Memory B cell (primary cell): Measurements from ENCODE around the gene MINK1.
"Not testable (repeated sequence)": the region's sequence is repeated elsewhere in the genome, so short reads cannot be mapped to it uniquely, and the experiment has no call there.

Source experiments
- ATAC-seq: fragments of 150-1000 bp; cut with Tn5 transposase; 2 replicates; pipeline ENCODE4 v1.10.0; 2021; ENCODE audit warnings: low read depth, mild to moderate bottlenecking, moderate library complexity
- DNase-seq, 2 donors: peaks; one replicate each; pipeline ENCODE4 v3.0.0; 2022; ENCODE audit warnings: low spot score in 2 of 2
- H3K27ac Mint-ChIP-seq: one replicate; pipeline ENCODE4 v1.8.0; 2022; ENCODE audit warnings: mild to moderate bottlenecking, moderate library complexity, mixed read lengths
- H3K27me3 Mint-ChIP-seq: one replicate; pipeline ENCODE4 v1.8.0; 2022; ENCODE audit warnings: mixed read lengths
- H3K36me3 Mint-ChIP-seq: one replicate; pipeline ENCODE4 v1.8.0; 2022; ENCODE audit warnings: mild to moderate bottlenecking, mixed read lengths
- H3K4me1 Mint-ChIP-seq: one replicate; pipeline ENCODE4 v1.8.0; 2022; ENCODE audit warnings: mixed read lengths
- H3K4me3 Mint-ChIP-seq: one replicate; pipeline ENCODE4 v1.8.0; 2022; ENCODE audit warnings: mild to moderate bottlenecking, moderate library complexity, mixed read lengths
- H3K9me3 Mint-ChIP-seq: one replicate; pipeline ENCODE4 v1.8.0; 2022; ENCODE audit warnings: mixed read lengths

The MINK1 gene

DNA sequence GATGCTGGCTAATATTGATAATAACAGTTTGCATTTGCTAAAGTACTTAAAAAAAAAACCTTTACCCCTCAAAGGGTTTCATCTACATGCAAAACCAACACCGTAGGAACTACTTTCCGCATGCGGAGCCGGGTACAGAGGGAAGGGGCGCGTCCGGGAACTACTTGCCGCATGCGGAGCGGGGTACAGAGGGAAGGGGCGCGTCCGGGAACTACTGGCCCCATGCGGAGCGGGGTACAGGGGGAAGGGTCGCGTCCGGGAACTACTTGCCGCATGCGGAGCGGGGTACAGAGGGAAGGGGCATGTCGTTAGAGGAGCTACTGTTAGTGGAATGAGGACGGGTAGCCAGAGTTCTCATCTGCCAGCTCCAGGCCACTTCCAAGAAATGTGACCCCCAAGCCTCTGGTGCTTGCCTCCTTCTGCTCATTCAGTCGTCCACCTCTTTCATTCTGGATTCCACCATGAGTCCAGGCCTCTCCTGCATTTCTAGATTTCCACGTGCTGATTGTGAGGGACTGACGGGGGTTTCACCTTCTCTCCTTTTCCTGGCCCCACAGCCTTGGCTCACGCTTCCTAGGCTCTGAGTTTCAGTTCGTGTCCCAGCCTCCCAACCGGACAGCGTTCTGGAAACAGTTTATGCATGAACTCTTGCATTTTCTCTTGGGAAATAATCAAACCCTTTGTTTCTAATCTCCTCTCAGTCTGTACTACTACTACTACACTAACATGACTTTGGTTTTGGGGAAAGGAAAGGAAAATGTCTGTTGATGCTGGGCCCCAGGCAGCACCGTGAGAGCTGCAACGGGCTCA lies 26.9 kb downstream of the MINK1 start:
- Mint-ChIP-seq H3K4me1 (peaks cover 19% of the 10 kb centered on the region), H3K36me3 (peaks cover 6% of the 10 kb centered on the region), H3K27me3 (no peaks in the 10 kb centered on the region), H3K9me3 (no peaks in the 10 kb centered on the region), H3K27ac (peak overlapping the region; percentile 28), H3K4me3 (no peak overlapping the region)
- ATAC-seq (no peak), DNase-seq (no peak)

DNA sequence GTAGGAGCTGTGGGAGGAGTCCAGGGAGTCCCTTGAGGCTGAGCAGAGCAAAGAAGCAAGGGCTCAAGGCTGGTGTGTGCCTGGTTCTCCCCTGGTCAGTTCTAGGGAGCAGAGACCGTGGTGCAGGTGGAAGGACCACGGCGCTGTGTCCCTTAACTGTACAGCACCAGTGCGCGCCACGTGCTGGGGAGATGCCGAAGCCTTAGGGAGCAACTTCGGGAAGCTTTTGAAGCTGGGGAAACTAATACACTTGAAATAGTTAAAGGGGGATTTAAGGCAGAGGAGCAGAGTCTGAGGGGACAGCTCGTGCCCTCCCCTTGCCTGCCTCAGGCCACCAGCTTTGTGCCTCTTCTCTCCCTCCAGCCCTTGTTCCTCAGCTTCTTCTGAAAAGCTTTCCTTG lies 27.5 kb downstream of the MINK1 start:
- H3K27me3 Mint-ChIP-seq: no peaks in the 10 kb centered on the region
- ATAC-seq: no peak
- peaks cover 19% of the 10 kb centered on the region for H3K4me1 Mint-ChIP-seq
- H3K9me3 Mint-ChIP-seq: no peaks in the 10 kb centered on the region
- H3K4me3 Mint-ChIP-seq: no peak overlapping the region
- H3K36me3 Mint-ChIP-seq: peaks cover 6% of the 10 kb centered on the region
- no peak overlapping the region for H3K27ac Mint-ChIP-seq
- DNase-seq: no peak

DNA sequence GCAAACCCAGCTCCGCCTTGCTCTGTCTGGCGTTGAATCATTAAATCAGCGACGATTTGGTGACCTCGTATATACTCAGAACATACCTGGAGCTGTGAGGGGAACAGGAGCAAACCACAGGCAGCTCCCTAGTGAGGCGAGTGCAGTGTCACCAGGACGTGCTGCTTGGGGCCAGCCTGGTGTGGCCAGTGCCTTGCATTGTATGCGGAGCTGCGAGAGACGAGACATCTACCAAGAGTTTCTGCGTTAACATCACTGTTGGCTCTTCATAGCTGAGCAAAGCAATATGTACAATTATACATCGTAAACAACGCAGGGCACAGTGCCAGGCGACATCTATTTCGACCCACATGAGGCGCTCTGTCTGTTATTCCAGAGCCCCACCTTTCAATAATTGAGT lies 27.9 kb downstream of the MINK1 start:
- Mint-ChIP-seq H3K27ac (no peak overlapping the region), H3K27me3 (no peaks in the 10 kb centered on the region)
- no peak for ATAC-seq

DNA sequence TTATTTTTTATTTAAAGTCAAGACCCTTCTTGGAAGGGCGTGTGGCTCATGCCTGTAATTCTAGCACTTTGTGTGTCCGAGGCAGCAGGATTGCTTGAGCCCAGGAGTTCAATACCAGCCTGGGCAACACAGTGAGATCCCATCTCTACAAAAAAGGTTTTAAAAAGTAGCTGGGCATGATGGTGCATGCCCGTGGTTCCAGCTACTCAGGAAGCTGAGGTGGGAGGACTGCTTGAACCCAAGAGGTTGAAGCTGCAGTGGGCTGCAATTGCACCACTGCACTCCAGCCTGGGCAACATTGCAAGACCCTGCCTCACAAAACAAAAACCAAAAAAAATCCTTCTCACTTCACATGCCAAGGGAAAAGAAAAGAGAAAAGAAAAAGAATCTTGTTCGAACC lies 29.6 kb downstream of the MINK1 start:
- H3K9me3 Mint-ChIP-seq: no peaks in the 10 kb centered on the region
- no peak overlapping the region for H3K27ac Mint-ChIP-seq
- ATAC-seq (no peak), DNase-seq (no peak)
- H3K4me3 Mint-ChIP-seq: no peak overlapping the region
- H3K4me1 Mint-ChIP-seq: peaks cover 12% of the 10 kb centered on the region
- H3K27me3 Mint-ChIP-seq: no peaks in the 10 kb centered on the region
- H3K36me3 Mint-ChIP-seq: peaks cover 4% of the 10 kb centered on the region

More for the DNA sequence above, 27.9 kb downstream of the MINK1 start:
- no peak overlapping the region for H3K4me3 Mint-ChIP-seq
- H3K36me3 Mint-ChIP-seq: peaks cover 6% of the 10 kb centered on the region
- no peaks in the 10 kb centered on the region for H3K9me3 Mint-ChIP-seq
- no peak for DNase-seq
- H3K4me1 Mint-ChIP-seq: peaks cover 19% of the 10 kb centered on the region

DNA sequence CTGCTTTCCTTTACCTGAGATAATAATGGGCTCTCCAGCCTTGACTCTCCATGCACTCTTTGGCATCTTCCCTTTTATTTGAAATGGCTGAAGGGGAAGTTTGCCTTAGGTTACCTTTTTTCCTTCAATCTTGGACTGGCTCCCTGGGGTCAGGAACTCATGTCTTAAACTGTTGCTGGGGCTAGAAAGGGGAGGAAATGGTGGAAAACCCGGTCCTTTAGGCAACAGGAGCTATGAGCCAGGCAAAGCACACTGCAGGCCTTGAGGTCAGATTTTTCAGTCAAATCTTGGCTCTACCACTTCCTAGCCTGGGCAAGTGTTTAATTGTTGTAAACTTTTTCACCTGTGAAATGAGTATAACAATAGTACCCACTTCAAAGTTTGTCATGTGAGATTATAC lies 30.2 kb downstream of the MINK1 start:
- Mint-ChIP-seq H3K27me3 (no peaks in the 10 kb centered on the region), H3K4me1 (peaks cover 9% of the 10 kb centered on the region), H3K36me3 (peaks cover 5% of the 10 kb centered on the region), H3K9me3 (no peaks in the 10 kb centered on the region), H3K4me3 (no peak overlapping the region), H3K27ac (no peak overlapping the region)
- ATAC-seq: no peak
- no peak for DNase-seq

DNA sequence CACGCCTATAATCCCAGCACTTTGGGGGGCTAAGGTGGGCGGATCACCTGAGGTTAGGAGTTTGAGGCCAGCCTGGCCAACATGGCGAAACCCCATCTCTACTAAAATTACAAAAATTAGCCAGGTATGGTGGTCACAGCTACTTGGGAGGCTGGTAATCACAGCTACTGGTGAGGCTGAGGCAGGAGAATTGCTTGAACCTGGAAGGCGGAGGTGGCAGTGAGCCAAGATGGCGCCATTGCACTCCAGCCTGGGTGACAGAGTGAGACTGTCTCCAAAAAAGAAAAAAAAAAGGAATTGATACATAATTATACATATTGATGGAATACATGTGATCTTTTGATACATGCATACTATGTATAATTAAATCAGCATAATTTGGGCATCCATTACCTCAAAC lies 34.4 kb downstream of the MINK1 start:
- ATAC-seq, H3K36me3 Mint-ChIP-seq, H3K4me3 Mint-ChIP-seq, H3K9me3 Mint-ChIP-seq, H3K4me1 Mint-ChIP-seq, H3K27me3 Mint-ChIP-seq, DNase-seq, H3K27ac Mint-ChIP-seq: not testable (repeated sequence)

DNA sequence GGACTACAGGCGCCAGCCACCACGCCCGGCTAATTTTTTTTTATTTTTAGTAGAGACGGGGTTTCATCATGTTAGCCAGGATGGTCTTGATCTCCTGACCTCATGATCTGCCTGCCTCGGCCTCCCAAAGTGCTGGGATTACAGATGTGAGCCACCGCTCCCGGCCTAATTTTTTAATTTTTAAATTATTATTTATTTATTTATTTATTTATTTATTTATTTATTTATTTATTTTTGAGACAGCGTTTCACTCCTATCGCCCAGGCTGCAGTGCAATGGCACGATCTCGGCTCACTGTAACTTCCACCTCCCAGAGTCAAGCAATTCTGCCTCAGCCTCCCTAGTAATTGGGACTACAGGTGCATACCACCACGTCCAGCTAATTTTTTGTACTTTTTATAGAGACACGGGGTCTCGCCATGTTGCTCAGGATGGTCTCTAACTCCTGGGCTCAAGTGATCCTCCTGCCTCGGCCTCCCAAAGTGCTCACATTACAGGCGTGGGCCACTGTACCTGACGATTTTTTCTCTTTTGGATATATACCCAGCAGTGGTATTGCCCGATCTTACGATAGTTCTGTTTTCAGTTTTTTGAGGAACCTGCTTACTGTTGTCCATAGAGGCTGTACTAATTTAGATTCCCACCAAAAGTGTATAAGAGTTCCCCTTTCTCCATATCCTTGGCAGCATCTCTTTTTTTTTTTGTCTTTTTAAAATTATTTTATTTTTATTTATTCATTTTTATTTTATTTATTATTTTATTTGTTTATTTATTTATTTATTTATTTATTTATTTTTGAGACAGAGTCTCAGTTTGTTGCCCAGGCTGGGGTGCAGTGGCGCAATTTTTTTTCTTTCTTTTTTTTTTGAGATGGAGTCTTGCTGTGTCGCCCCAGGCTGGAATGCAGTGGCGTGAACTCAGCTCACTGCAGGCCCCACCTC lies 36.2 kb downstream of the MINK1 start:
- not testable (repeated sequence) for H3K27ac Mint-ChIP-seq, H3K27me3 Mint-ChIP-seq, H3K4me3 Mint-ChIP-seq, H3K9me3 Mint-ChIP-seq, DNase-seq, H3K4me1 Mint-ChIP-seq, ATAC-seq
- peaks cover 13% of the 10 kb centered on the region for H3K36me3 Mint-ChIP-seq

DNA sequence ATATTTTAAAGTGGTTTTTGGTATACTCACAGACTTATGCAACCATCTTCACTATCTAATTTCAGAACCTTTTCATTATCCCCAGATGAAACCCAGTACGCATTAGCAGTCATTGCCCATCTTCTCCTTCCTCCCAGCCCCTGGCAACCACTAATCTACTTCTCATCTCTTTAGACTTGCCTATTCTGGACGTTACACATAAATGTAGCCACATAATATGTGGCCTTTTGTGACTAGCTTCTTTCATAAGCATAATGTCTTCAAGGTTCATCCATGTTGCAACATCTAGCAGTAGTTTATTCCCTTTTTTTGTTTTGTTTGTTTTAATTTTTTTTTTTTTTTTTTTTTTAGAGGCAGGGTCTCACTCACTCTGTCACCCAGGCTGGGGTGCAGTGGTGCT lies 37.7 kb downstream of the MINK1 start:
- ATAC-seq: no peak
- Mint-ChIP-seq H3K4me1 (no peaks in the 10 kb centered on the region), H3K4me3 (no peak overlapping the region)

DNA sequence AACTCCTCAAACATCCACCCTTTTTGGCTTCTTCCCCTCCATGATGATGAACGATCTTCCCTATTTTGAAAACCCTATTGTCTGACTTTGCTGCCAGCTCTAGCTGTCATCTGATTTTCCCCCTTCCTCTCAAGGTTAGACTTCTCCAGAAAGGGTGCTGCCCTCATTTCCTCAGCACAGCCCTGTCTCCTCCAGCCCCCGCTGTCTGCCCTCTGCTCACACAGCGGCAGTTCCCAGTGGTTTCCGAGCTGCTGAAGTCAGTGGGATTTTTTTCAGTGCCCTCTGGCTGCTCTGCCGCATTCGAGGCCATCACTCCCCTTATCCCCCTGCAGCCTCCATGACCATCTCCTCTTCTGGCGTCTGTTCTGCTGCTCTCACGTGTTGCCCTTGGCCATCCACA lies 39.6 kb downstream of the MINK1 start:
- peaks cover 14% of the 10 kb centered on the region for H3K36me3 Mint-ChIP-seq
- no peak overlapping the region for H3K4me3 Mint-ChIP-seq
- H3K9me3 Mint-ChIP-seq: no peaks in the 10 kb centered on the region
- H3K27me3 Mint-ChIP-seq: no peaks in the 10 kb centered on the region
- no peak for ATAC-seq
- H3K4me1 Mint-ChIP-seq: no peaks in the 10 kb centered on the region
- peak overlapping the region; percentile 49 for H3K27ac Mint-ChIP-seq
- DNase-seq: no peak

More for the DNA sequence above, 37.7 kb downstream of the MINK1 start:
- peaks cover 14% of the 10 kb centered on the region for H3K36me3 Mint-ChIP-seq
- H3K27ac Mint-ChIP-seq: no peak overlapping the region
- H3K27me3 Mint-ChIP-seq: no peaks in the 10 kb centered on the region
- no peaks in the 10 kb centered on the region for H3K9me3 Mint-ChIP-seq
- no peak for DNase-seq

DNA sequence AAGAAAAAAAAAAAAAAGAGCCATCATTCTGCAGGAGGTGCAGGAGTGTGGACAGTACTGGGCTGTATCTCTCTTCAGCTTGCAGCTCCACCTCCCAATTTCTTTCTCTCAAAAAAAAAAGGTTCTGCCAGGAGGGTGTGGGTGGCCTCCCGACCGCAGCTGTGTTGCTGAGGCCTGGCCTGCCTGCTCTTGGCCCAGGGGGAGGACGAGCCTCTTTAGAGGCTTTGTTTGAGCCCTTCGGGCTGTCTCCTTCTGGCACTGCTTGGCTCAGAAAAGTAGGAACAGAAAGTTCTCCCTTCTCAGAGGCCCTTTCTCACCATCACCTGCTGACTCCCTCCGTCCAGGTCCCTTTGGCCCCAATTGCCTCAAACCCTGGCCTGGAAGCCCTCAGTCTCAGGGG lies 43.9 kb downstream of the MINK1 start:
- Mint-ChIP-seq H3K4me1 (peaks cover 3% of the 10 kb centered on the region), H3K36me3 (peaks cover 12% of the 10 kb centered on the region), H3K27me3 (no peaks in the 10 kb centered on the region), H3K27ac (no peak overlapping the region), H3K9me3 (no peaks in the 10 kb centered on the region), H3K4me3 (no peak overlapping the region)
- DNase-seq (no peak), ATAC-seq (no peak)

DNA sequence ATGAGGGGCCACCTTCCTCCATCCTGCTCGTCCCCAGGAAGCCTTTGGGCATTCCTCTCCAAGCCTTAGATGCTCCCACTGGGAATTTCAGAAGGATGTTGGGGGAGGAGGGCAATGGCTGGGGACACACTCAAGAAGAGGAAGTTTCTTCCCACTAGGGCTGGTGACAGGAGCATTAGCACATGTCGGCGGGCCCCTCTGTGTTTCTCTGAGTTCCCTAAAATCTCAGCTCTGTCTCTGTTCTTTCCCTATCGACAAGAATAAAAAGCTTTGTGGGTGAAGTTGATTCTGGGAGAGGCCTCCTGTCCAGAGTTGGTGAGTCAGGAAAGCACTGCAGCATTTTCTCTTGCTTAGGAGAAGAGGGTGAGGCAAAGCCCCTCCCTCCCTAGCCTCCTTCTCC lies 46.5 kb downstream of the MINK1 start:
- H3K27ac Mint-ChIP-seq: no peak overlapping the region
- peaks cover 3% of the 10 kb centered on the region for H3K4me1 Mint-ChIP-seq
- peaks cover 6% of the 10 kb centered on the region for H3K36me3 Mint-ChIP-seq
- no peaks in the 10 kb centered on the region for H3K27me3 Mint-ChIP-seq
- DNase-seq: no peak
- no peak overlapping the region for H3K4me3 Mint-ChIP-seq
- ATAC-seq: no peak
- H3K9me3 Mint-ChIP-seq: no peaks in the 10 kb centered on the region

DNA sequence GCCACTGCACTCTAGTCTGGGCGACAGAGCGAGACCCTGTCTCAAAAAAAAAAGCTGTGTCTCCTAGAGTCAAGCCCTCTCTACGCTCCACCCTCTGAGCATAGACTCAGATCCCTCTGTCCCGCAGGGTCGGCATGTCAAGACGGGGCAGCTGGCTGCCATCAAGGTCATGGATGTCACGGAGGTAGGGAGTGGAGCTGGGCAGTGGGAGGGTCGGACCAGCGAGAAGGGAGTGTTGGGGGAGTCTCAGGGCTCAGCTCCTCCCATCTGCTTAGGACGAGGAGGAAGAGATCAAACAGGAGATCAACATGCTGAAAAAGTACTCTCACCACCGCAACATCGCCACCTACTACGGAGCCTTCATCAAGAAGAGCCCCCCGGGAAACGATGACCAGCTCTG lies 47.7 kb downstream of the MINK1 start:
- Mint-ChIP-seq H3K27me3 (no peaks in the 10 kb centered on the region), H3K9me3 (no peaks in the 10 kb centered on the region), H3K4me1 (peaks cover 3% of the 10 kb centered on the region), H3K36me3 (peaks cover 14% of the 10 kb centered on the region), H3K4me3 (no peak overlapping the region), H3K27ac (no peak overlapping the region)
- no peak for ATAC-seq
- no peak for DNase-seq

DNA sequence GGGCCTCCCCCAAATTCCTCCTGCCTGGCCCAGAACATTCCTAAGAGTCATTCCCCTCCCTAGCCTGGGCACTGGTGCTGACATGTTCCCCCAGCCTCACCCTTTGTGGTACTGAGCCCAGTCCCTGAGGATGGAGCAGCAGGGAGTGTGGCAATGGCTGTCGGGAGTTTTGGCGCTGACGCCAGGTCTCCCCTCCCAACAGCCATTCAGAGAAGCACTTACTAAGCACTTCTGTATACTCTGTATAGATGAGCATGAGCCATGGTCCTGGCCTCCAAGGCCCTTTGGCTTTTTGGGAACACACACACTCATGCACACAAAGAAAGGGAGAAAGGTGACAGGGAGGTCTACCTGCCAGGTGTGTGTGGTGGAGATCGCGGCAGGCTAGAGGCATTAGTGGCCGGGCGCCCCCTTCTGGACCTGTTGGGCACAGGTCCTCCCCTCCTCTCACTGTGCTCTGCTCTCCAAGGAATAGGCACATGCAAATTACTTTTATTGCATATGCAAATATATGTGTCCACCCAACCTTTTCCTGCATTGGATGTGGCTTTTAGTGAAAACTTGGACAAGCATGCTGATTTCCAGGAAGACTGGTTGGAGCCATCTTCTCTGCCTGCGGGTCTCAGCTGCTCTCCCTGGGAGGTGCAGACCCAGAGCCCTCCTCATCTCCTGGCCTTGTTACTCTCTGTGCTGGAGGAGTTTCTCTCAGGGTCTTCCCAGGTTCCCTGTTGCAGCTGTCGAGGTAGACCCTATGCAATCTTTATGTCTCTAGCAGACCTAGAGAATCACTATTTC lies 48.8 kb downstream of the MINK1 start:
- peak; percentile 55 to 62 for DNase-seq
- Mint-ChIP-seq H3K27ac (no peak overlapping the region), H3K9me3 (no peaks in the 10 kb centered on the region), H3K4me3 (no peak overlapping the region), H3K4me1 (peaks cover 3% of the 10 kb centered on the region), H3K36me3 (peaks cover 18% of the 10 kb centered on the region), H3K27me3 (no peaks in the 10 kb centered on the region)
- ATAC-seq: peak; percentile 95

DNA sequence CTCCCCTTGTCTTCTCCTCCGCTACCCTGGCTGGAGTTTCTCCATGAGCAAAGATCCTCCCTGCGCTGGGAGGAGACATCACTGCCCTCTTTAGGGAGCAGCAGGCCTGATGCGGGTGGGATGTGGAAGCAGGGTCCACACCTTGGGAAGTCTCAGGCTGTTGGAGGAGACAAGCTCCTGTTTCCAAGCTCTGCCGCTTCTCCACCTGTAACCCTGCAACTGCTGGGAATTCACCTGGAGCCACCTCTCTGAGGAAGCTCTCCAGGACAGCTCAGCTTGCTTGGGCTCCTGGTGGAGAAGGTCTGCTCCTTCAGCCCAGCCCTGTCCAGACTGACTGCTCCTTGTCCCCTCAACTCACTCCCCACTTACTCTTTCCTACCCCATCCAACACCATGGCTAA lies 51.3 kb downstream of the MINK1 start:
- DNase-seq (no peak), ATAC-seq (no peak)
- H3K27ac Mint-ChIP-seq: no peak overlapping the region
- H3K27me3 Mint-ChIP-seq: no peaks in the 10 kb centered on the region
- no peaks in the 10 kb centered on the region for H3K9me3 Mint-ChIP-seq
- peaks cover 3% of the 10 kb centered on the region for H3K4me1 Mint-ChIP-seq
- H3K4me3 Mint-ChIP-seq: no peak overlapping the region
- peaks cover 19% of the 10 kb centered on the region for H3K36me3 Mint-ChIP-seq
